ENCODE measurements around the gene SHTN1. TPM values are rescaled to one million over a fixed set of nuclear protein-coding genes. Genes with fewer than 3 reads are reported as not detected.

The SHTN1 gene
- total and polyA plus RNA-seq, 10 of the 15 experiments (the other 5 are each of a cell fraction or from before 2014, with no cell fraction given): 0.79 to 4.0 (median 2.0) TPM

GRCh38 chr10:116864436-116864835, 140.6 kb downstream of the SHTN1 start (continued):
- no peak for TF ChIP-seq BCL3 (IDR thresholded peaks at IDR 0.05; ENCODE audit: borderline replicate concordance, insufficient read depth, low read depth, low read length, poor library complexity, severe bottlenecking)
- TF ChIP-seq SREBF1 (IDR thresholded peaks at IDR 0.05; ENCODE audit: low read length): no peak
- TF ChIP-seq EGR1 (IDR thresholded peaks at IDR 0.05; ENCODE audit: borderline replicate concordance in 1 of 2, low read depth in 2 of 2, low read length in 2 of 2): no peak
- TF ChIP-seq PRDM15 (CRISPR knock-in tag; IDR thresholded peaks at IDR 0.05): no peak
- no peak for TF ChIP-seq POU2F2 (IDR thresholded peaks at IDR 0.05; ENCODE audit: borderline replicate concordance, low read depth, low read length)
- no peak for TF ChIP-seq RELB (IDR thresholded peaks at IDR 0.05; ENCODE audit: low read depth)
- no peak for TF ChIP-seq BRCA1 (IDR thresholded peaks at IDR 0.05; ENCODE audit: low read depth, low read length)
- no peak for TF ChIP-seq CHD2 (IDR thresholded peaks at IDR 0.05; ENCODE audit: borderline replicate concordance, low read depth, low read length)
- no peak for TF ChIP-seq LARP7 (IDR thresholded peaks at IDR 0.05)
- no peak for TF ChIP-seq KAT2A (conservative IDR thresholded peaks at IDR 0.05; ENCODE audit: control insufficient read depth, low read depth, low read length)
- no peak for TF ChIP-seq SPI1 (IDR thresholded peaks at IDR 0.05; ENCODE audit: borderline replicate concordance, insufficient read depth, low read depth, low read length)
- TF ChIP-seq TARDBP (IDR thresholded peaks at IDR 0.05; ENCODE audit: borderline replicate concordance): no peak
- no peak for TF ChIP-seq CBX5 (IDR thresholded peaks at IDR 0.05; ENCODE audit: low read depth)

All from GM12878 (cell line).